ENCODE results near the gene BUB1B.
"Not testable (repeated sequence)": the region's sequence is repeated elsewhere in the genome, so short reads cannot be mapped to it uniquely, and the experiment has no call there.

The BUB1B gene

DNA sequence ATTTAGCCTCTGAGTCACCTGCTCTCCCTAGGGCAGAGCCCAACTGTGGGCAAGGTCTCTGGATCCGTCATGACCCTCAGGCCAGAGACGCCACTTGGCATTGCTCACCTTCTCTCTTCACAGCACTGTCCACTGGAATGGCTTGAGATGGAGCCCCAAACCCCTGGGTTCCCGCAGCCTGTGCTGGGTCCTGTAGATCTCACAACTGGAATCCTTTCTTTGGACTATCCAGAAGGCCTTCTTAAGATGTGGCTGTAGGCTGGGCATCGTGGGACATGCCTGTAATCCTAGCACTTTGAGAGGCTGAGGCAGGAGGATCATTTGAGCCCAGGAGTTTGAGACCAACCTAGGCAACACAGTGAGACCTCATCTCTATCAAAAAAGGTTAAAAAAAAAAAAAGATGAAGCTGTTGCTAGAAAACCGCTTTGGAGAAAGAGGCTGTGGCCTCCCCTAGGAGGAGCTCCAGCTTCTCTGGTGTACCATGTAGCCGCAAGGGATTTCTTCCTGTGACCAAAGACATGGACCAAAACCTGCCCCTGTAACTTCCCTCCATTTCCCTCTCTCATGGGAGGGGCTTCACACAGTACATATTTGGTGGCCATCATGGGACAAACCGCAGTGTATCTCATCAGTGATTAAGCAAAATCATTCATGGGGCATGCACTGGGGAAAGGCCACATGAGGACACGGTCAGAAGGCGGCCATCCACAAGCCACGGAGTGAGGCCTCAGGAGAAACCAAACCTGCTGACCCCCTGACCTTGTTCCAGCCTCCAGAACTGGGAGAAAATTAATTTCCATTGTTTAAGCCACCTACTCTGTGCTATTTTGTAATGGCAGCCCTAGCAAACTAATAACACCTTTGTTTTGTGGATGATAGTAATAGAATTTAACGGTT, 23.3 kb upstream of the BUB1B start:
- DNase-seq, result no peak

- not testable (repeated sequence) for DNase-seq
Observed at GRCh38 chr15:40138201-40138570, 22.7 kb upstream of the BUB1B start.

GRCh38 chr15:40142428-40142827, 18.4 kb upstream of the BUB1B start:
- DNase-seq, result no peak

- no peak for DNase-seq
Observed at GRCh38 chr15:40146037-40146436, 14.8 kb upstream of the BUB1B start.

DNA sequence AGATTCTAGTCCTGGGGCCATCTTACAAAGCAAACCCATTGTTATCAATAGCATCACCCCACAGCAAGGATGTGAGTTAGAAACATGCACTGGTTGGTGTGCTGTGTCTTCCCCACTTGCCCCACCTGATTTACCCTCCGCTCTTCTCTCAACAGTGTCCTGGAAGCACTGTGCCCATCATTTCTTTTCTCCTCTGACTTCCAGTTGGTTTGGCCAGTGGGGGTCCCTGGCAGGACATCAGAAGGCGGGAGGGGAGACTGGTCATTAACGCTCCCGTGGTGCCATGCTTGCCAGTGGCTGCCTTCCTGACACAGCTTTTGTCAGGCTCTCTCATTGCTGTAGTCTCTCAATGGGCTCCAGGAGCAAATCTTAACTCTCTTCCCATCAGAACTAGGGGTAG, 11.5 kb upstream of the BUB1B start:
- DNase-seq, result no peak

DNA sequence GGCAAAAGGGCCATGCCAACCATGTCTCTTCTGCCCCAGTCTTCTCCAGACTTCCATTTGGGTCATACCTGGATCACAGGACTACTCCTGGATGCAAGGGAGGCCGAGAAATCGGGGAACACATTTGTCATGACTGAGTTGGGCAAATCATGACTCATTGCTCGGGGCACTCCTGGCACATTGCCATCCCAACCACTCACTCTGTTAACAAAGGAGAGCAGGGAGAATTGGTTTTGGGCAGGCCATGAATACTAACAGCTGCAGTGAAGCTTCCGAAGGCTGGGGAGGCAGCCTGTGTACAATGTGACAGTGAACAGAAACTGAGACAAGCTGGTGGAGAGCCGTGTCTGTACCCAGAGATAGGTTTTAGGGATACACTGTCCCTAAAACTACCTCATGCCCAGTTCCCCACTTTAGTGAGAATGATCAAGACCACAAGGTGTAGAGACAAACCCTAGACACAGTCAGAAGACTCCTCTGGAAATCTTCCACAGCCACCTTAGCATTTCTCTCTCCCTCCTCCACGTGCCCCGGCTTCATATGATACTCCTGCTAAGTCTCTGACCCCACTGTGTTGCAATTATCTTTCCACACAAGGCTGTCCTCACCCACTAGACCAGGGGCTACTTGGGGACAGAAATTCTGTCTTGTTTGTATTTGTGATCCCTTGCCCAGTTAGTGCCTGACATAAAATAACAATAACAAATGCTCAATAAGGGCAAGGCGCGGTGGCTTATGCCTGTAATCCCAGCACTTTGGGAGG, 10.5 kb upstream of the BUB1B start:
- DNase-seq, result peak; percentile 22

GRCh38 chr15:40151499-40151898, 9.4 kb upstream of the BUB1B start:
- DNase-seq, result no peak

GRCh38 chr15:40151991-40152390, 8.9 kb upstream of the BUB1B start:
- DNase-seq, result no peak

DNA sequence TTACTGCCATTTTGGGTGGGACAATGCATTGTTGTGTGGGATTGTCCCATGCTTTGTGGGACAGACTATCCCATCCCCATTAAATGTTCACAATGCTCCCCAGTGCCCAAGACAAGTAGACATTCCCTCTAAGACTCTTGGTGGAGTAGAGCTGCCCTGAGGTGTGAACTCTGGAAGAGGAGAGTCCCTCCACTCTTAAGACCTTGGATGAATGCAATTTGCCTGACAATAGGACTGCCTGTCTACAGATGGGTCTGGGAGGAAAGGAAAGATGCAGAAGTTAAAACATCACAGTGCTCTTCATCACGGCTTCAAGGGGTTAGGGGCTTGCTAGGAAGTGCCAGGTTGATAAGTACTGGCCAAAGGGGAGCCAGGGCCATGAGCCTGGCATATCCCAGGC, 6.0 kb upstream of the BUB1B start:
- not testable (repeated sequence) for DNase-seq

DNA sequence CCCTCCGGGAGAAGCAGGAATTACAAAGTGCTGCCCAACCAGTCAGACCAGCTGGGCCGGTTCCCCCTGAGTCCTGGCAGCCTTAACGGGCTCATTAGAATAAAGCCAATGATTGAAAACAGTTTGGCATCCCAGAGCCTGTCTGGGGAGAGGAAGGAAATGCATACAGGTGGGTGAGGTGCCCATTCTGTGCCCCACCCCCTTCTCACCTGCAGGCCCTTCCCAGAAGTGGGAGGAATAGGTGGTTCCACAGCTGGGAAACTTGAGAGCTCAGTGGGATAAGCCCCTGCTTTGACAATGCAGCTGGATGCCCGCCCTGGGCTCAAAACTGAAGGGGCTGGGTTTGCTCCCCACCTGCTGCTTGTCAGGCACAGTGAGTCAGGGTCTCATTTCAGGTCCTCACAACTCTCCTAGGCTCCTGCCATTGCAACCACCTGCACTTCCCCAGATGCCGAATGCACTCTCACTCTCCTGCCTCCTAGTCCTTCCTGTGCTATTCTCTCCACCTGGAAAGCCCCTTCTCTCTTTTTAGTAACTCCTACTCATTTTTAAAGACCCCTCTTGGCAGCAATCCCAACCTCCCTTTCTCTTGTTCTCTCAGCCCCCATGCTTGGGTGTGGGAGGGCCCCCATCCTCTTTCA, 5.5 kb upstream of the BUB1B start:
- DNase-seq, result no peak

GRCh38 chr15:40157778-40158447, 3.0 kb upstream of the BUB1B start:
- no peak for DNase-seq

- no peak for DNase-seq
Observed at GRCh38 chr15:40160021-40160420, 848 bp upstream of the BUB1B start.

GRCh38 chr15:40161693-40162391, 973 bp downstream of the BUB1B start:
- DNase-seq, result no peak

- no peak for DNase-seq
Observed at GRCh38 chr15:40162552-40162951, 1.7 kb downstream of the BUB1B start.

- DNase-seq, result no peak
Observed at GRCh38 chr15:40163657-40164416, 3.0 kb downstream of the BUB1B start.

GRCh38 chr15:40167374-40167773, 6.5 kb downstream of the BUB1B start:
- DNase-seq, result not testable (repeated sequence)

- DNase-seq, result no peak
Observed at GRCh38 chr15:40175160-40175559, 14.3 kb downstream of the BUB1B start.

GRCh38 chr15:40182358-40183029, 21.6 kb downstream of the BUB1B start:
- DNase-seq, result no peak

DNA sequence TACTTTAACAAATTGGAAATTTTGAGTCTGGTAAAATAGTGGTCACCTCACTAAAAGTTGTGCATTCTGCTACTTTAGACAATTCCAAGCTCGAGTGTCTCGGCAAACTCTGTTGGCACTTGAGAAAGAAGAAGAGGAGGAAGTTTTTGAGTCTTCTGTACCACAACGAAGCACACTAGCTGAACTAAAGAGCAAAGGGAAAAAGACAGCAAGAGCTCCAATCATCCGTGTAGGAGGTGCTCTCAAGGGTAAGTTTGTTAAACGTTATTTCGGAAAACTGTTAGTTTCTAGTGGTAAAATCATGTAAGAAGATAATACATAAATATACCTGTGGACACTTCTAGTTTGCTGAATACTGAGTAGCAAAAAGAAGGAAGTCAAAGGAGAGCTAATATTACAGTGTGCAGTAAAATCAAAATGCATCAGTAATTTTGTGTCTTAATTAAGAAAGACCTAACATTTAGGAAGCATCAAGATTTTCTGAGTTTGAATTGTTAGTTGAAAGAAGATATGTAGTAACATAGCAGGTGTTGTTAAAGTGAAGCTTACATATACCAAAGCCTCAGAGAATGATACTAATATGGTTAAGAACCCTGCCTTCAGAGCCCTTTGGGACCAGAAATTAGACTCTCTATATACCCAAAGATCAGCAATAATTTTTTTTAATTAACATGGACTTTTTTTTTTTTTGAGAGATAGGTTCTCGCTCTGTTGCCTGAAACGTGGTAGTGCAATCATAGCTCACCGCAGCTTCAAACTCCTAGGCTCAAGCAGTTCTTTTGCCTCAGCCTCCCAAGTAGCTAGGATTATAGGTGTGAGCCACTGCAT, 23.0 kb downstream of the BUB1B start:
- no peak for DNase-seq

DNA sequence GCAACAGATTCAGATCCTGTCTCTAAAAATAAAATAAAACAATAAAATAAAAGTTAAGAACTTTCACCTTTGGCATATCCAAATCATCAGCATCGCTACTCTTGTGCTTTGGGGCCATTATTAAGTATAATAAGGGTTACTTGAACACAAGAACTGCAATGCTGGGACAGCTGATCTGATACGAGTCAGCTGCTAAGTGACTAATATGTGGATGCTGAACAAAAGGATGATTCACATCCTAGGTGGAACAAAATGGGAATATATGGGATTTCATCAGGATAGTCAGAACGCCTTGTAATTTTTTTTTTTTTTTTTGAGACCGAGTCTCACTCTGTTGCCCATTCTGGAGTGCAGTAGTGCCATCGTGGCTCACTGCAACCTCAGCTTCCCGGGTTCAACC, 29.7 kb downstream of the BUB1B start:
- DNase-seq, result no peak

Measured in NCI-H1436 treated with DMSO at 0.1 percent for 48 hours (cell line).